DOHH2 (cell line): ENCODE data around the gene VPS51.

Experiments
- EZH2phosphoT487 ChIP-seq: fragments of 200-600 bp; sonication (generic); IDR thresholded peaks from 2 replicates; pipeline ENCODE4 v1.6.1; 2017; ENCODE audit warnings: borderline replicate concordance, mild to moderate bottlenecking, antibody characterized with exemption, low read length, moderate library complexity, mixed read lengths
- TF ChIP-seq, protein P1 (sequence below): fragments of 200-600 bp; sonication (generic); IDR thresholded peaks from one replicate; pipeline ENCODE4 v1.5.1; 2014; ENCODE audit warnings: antibody characterized with exemption, mild to moderate bottlenecking, low read depth, low read length; ENCODE audit not compliant: poor library complexity, severe bottlenecking

DNA sequence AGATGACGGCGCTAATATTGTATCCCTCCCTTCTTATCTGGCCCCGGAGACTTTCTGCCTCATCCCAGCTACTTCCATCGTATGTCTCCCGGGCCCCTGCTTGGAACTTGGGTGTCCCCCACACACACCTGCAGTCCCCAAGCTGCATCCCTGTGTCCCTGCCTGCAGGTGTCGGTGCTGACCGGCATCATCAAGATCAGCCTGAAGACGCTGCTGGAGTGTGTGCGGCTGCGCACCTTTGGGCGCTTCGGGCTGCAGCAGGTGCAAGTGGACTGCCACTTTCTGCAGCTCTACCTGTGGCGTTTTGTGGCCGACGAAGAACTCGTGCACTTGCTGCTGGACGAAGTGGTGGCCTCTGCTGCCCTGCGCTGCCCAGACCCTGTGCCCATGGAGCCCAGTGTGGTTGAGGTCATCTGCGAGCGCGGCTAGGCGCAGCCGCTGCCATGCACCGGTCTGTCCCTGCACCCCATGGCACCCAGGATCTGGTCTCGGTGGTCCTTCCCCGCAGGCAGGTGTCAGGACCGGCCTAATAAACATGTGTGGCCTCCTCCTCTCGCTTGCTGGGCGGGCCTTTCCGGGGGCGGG lies 15.2 kb downstream of the VPS51 start:
- TF ChIP-seq, protein P1, sequence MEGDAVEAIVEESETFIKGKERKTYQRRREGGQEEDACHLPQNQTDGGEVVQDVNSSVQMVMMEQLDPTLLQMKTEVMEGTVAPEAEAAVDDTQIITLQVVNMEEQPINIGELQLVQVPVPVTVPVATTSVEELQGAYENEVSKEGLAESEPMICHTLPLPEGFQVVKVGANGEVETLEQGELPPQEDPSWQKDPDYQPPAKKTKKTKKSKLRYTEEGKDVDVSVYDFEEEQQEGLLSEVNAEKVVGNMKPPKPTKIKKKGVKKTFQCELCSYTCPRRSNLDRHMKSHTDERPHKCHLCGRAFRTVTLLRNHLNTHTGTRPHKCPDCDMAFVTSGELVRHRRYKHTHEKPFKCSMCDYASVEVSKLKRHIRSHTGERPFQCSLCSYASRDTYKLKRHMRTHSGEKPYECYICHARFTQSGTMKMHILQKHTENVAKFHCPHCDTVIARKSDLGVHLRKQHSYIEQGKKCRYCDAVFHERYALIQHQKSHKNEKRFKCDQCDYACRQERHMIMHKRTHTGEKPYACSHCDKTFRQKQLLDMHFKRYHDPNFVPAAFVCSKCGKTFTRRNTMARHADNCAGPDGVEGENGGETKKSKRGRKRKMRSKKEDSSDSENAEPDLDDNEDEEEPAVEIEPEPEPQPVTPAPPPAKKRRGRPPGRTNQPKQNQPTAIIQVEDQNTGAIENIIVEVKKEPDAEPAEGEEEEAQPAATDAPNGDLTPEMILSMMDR: no peak
- no peak for TF ChIP-seq EZH2phosphoT487
